Chondrocyte (in vitro differentiated cells): ENCODE measurements around the gene CATSPER4. TPM values are rescaled to one million over a fixed set of nuclear protein-coding genes. Genes with fewer than 3 reads are reported as not detected.

Experiments used
- DNase-seq: peaks from one replicate; pipeline ENCODE4 v3.0.0; 2021; ENCODE audit warnings: mixed read lengths, low spot score
- H3K27ac Mint-ChIP-seq: one replicate; pipeline ENCODE4 v1.8.0; 2021; ENCODE audit warnings: mild to moderate bottlenecking, moderate library complexity, mixed read lengths; ENCODE audit not compliant: unreplicated experiment
- H3K27me3 Mint-ChIP-seq: 2 replicates; pipeline ENCODE4 v1.8.0; 2021; ENCODE audit warnings: low read depth, mixed read lengths
- H3K36me3 Mint-ChIP-seq: 2 replicates; pipeline ENCODE4 v1.8.0; 2021; ENCODE audit warnings: low read depth, mixed read lengths
- H3K4me1 Mint-ChIP-seq: 2 replicates; pipeline ENCODE4 v1.8.0; 2021; ENCODE audit warnings: low read depth, mild to moderate bottlenecking, mixed read lengths
- H3K4me3 Mint-ChIP-seq: one replicate; pipeline ENCODE4 v1.8.0; 2021; ENCODE audit warnings: mild to moderate bottlenecking, moderate library complexity, mixed read lengths; ENCODE audit not compliant: unreplicated experiment
- H3K9me3 Mint-ChIP-seq: 2 replicates; pipeline ENCODE4 v1.8.0; 2021; ENCODE audit warnings: low read depth, mixed read lengths
- long read RNA-seq: library from polyadenylated mRNA; stranded (forward); transcript quantifications from one replicate; pipeline ENCODE4 v2.0.0, GENCODE V29; 2021
- total RNA-seq: library from RNA; stranded (reverse); gene quantifications from 3 replicates; pipeline ENCODE4 v1.2.1, GENCODE V29; 2021
- TF ChIP-seq, protein P1 (sequence below): fragments of 200-600 bp; sonication (generic); IDR thresholded peaks from 2 replicates; pipeline ENCODE4 v1.5.0; 2021; ENCODE audit warnings: antibody characterized with exemption, mild to moderate bottlenecking, moderate library complexity

The CATSPER4 gene
- not detected in 3 replicates for total RNA-seq
- long read RNA-seq, result 0 reads

DNA sequence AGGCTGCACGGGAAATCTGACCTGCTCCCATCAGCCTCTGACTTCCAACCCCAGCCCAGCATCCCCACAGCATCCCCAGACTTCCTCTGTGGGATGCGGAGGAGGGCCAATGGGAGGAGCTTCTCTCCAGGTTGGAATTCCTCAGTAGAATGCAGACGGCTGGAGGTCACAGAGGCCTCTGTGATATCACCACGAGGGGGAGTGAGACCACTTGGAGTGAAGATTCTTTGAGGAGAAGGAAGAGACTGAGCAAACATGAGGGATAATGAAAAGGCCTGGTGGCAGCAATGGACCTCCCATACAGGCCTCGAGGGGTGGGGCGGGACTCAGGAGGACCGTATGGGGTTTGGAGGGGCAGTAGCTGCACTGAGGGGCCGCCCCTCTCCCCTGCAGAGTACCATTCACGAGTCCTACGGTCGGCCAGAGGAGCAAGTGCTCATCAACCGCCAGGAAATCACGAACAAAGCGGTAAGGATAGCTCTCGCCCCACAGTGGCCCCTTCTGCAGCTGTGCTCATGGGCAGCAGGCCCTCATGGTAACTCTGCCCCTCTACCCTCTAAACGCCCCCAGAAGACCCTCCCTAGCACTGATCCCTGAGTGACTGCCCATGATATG, at the start of gene CATSPER4:
Gene CATSPER4 (plus strand): TSS at position 230 of the 615 bp plus-strand sequence. CDS start 26 bp downstream, at position 256.
- TF ChIP-seq, protein P1, sequence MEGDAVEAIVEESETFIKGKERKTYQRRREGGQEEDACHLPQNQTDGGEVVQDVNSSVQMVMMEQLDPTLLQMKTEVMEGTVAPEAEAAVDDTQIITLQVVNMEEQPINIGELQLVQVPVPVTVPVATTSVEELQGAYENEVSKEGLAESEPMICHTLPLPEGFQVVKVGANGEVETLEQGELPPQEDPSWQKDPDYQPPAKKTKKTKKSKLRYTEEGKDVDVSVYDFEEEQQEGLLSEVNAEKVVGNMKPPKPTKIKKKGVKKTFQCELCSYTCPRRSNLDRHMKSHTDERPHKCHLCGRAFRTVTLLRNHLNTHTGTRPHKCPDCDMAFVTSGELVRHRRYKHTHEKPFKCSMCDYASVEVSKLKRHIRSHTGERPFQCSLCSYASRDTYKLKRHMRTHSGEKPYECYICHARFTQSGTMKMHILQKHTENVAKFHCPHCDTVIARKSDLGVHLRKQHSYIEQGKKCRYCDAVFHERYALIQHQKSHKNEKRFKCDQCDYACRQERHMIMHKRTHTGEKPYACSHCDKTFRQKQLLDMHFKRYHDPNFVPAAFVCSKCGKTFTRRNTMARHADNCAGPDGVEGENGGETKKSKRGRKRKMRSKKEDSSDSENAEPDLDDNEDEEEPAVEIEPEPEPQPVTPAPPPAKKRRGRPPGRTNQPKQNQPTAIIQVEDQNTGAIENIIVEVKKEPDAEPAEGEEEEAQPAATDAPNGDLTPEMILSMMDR, result peak; percentile 35
- no peaks in the 10 kb centered on the region for H3K4me1 Mint-ChIP-seq
- no peak within 1 kb of the TSS for H3K4me3 Mint-ChIP-seq
- H3K27me3 Mint-ChIP-seq, result peaks cover 9% of the 10 kb centered on the region
- no peak for DNase-seq
- H3K9me3 Mint-ChIP-seq, result no peaks in the 10 kb centered on the region
- peaks cover 1% of the 10 kb centered on the region for H3K36me3 Mint-ChIP-seq
- H3K27ac Mint-ChIP-seq, result no peak within 1 kb of the TSS

DNA sequence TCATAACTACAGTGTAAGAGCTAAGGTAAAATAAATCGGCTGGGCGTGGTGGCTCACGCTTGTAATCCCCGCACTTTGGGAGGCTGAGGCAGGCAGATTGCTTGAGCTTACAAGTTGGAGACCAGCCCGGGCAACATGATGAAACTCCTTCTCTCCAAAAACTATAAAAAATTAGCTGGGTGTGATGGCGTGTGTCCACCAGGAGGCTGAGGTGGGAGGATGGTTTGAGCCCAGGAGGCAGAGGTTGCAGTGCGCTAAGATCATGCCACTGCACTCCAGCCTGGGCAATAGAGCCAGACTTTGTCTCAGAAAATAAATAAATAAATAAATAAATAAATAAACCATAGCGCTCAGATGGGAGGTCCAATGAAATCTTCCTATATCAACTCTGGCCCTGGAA, 48.2 kb upstream of the CATSPER4 start:
- H3K9me3 Mint-ChIP-seq, result no peaks in the 10 kb centered on the region
- H3K27ac Mint-ChIP-seq, result no peak overlapping the region
- H3K4me3 Mint-ChIP-seq, result no peak overlapping the region
- TF ChIP-seq, protein P1, result peak; percentile 27
- no peaks in the 10 kb centered on the region for H3K36me3 Mint-ChIP-seq
- peak; percentile 25 for DNase-seq
- H3K27me3 Mint-ChIP-seq, result peaks cover 2% of the 10 kb centered on the region
- H3K4me1 Mint-ChIP-seq, result no peaks in the 10 kb centered on the region

DNA sequence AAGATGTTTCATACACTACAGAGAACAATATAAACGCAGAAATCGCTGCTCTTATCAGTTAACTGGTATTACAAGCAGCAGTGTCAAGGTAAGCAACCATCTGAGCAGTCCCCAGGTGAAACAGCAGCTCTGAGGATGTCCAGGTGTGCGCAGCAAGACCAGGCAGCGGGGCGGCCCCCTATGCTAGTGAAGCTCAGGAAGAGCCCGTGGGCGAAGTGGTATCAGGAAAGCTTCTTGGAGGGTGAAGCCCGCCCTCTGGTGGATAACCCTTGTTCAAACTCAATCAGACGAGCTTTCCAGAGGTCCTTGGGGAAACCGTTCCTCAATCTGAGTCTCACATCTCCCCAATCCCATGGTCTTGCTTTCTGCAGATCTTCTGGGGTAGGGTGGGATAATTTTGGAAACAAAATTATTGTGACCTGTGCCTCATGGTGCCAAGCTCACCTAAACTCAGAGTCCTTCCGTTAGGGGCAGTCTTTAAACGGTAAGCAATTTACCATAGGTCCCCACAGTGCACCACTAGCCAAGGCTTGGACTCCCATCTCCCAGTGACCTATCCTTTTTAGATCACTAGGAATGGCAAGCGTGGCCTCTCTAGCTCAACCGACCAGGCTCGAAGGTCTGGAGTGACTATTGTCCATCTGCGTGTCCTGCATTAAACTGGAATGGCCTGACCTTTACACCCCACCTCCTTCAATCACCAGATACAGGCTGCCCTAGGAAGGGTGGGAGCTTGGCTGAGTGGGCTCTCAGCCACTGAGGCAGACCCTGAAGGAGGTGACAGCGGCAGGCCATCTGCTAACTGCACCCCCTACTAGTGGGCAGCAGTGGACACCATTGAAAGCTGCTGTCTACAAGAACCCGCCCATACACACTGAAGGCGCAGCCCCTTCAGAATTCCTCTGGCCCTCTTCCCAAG, 45.1 kb upstream of the CATSPER4 start:
- Mint-ChIP-seq H3K27ac (no peak overlapping the region), H3K27me3 (peaks cover 4% of the 10 kb centered on the region), H3K4me3 (no peak overlapping the region), H3K36me3 (no peaks in the 10 kb centered on the region), H3K4me1 (no peaks in the 10 kb centered on the region), H3K9me3 (no peaks in the 10 kb centered on the region)
- TF ChIP-seq, protein P1, result peak; percentile 91
- DNase-seq, result no peak

DNA sequence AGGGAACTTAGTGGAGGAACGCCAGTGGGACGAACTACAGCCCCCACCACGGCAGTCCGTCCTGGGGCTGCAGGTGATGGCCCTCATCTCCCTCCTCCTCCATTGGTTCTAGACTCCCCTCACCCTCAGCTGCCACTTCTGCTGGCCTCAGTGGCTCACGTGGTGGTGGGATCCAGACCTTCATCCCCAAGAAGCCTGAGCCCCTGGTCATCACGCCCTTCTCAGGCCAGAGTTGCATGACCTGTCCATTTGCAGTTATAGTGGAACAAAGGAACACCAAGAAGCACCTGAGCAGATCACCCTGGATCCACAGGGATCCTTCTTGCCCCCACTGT, 44.5 kb upstream of the CATSPER4 start:
- Mint-ChIP-seq H3K27me3 (peaks cover 4% of the 10 kb centered on the region), H3K27ac (no peak overlapping the region), H3K4me1 (no peaks in the 10 kb centered on the region), H3K4me3 (no peak overlapping the region), H3K36me3 (no peaks in the 10 kb centered on the region), H3K9me3 (no peaks in the 10 kb centered on the region)
- DNase-seq, result peak; percentile 29
- TF ChIP-seq, protein P1, result no peak

DNA sequence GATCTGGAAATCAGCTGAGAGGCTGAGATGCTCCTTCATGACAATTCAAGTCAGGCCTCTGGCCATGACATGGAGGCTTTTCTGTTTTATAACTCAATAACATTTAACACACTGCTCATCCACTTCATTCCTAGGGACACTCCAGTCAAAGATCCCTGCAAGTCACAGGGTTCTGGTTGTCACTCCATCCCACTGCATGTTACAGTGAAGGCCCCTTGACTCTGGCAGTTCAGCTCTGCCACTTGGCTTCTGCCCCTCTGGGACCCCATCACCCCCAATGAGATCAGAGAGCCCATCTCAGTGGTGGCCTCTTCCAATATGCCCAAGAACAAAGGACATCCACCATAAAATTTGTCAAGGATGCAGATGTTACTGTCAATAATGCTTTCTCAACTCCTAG, 41.5 kb upstream of the CATSPER4 start:
- Mint-ChIP-seq H3K9me3 (no peaks in the 10 kb centered on the region), H3K36me3 (no peaks in the 10 kb centered on the region), H3K4me3 (no peak overlapping the region), H3K27me3 (peaks cover 2% of the 10 kb centered on the region), H3K4me1 (no peaks in the 10 kb centered on the region), H3K27ac (no peak overlapping the region)
- TF ChIP-seq, protein P1, result no peak
- DNase-seq, result peak; percentile 15
